ENCODE data around the gene RGS7. TPM values are rescaled to one million over a fixed set of nuclear protein-coding genes. Genes with fewer than 3 reads are reported as not detected.
"Not testable (repeated sequence)": the region's sequence is repeated elsewhere in the genome, so short reads cannot be mapped to it uniquely, and the experiment has no call there.

RGS7 gene
- total and polyA plus RNA-seq, 2 of the 8 experiments (the other 6 are each of a cell fraction or from before 2014, with no cell fraction given) = 1.6 to 3.0 TPM

- H2BK15ac ChIP-seq (ENCODE audit: low read length); H3K79me2 ChIP-seq (ENCODE audit: control insufficient read depth in 1 of 2, insufficient read depth in 2 of 2, low read length in 2 of 2); H4K91ac ChIP-seq (replicated peaks; ENCODE audit: insufficient read length, low read length); H3K27me3 ChIP-seq (replicated peaks in 1 of 4; ENCODE audit: control insufficient read depth in 3 of 4, extremely low read depth in 1 of 4, insufficient read depth in 3 of 4, low read length in 3 of 4); H3K23ac ChIP-seq (ENCODE audit: insufficient read length); H2AFZ ChIP-seq (ENCODE audit: low read length); H2BK20ac ChIP-seq (ENCODE audit: low read length); DNase-seq (ENCODE audit: low read depth in 1 of 2, low spot score in 2 of 2); H3K9ac ChIP-seq (replicated peaks in 1 of 4; ENCODE audit: extremely low read depth in 1 of 4, low read depth in 3 of 4, low read length in 3 of 4); H3K27ac ChIP-seq (ENCODE audit: low read depth, low read length); H3K4ac ChIP-seq (replicated peaks; ENCODE audit: insufficient read length, low read depth, low read length); H2BK5ac ChIP-seq (ENCODE audit: low read depth, low read length); H3K4me2 ChIP-seq (ENCODE audit: insufficient read depth in 1 of 2, low read depth in 2 of 2, low read length in 2 of 2); H3K79me1 ChIP-seq (ENCODE audit: low read depth, low read length); H3K9me3 ChIP-seq (ENCODE audit: insufficient read depth in 2 of 2, low read depth in 1 of 2, low read length in 1 of 2); H2AK5ac ChIP-seq (ENCODE audit: low read depth, low read length); H3K56ac ChIP-seq (replicated peaks; ENCODE audit: insufficient read length, low read depth, low read length); H3K4me3 ChIP-seq (ENCODE audit: extremely low read depth in 1 of 4, insufficient read depth in 2 of 4, low read depth in 3 of 4, low read length in 4 of 4); H3K14ac ChIP-seq (ENCODE audit: insufficient read length); H3K23me2 ChIP-seq (ENCODE audit: low read depth, low read length); H3K36me3 ChIP-seq (ENCODE audit: control insufficient read depth in 2 of 4, insufficient read depth in 4 of 4, low read length in 3 of 4); H3K4me1 ChIP-seq (replicated peaks in 1 of 4; ENCODE audit: control insufficient read depth in 3 of 4, insufficient read depth in 4 of 4, low read length in 3 of 4); H2BK12ac ChIP-seq (ENCODE audit: low read depth, low read length); POLR2A ChIA-PET (ENCODE audit: partially characterized antibody); H4K20me1 ChIP-seq (replicated peaks in 1 of 2; ENCODE audit: control insufficient read depth in 1 of 2, insufficient read depth in 2 of 2, low read length in 2 of 2); H3K18ac ChIP-seq (ENCODE audit: extremely low read depth, low read length); H2BK120ac ChIP-seq (replicated peaks; ENCODE audit: low read depth, low read length); FAIRE-seq; H4K5ac ChIP-seq (ENCODE audit: insufficient read length, low read depth, low read length); H4K8ac ChIP-seq (ENCODE audit: extremely low read depth, insufficient read depth, low read length): not testable (repeated sequence)
- 92% methylated on average over 4 of the region's 7 CpGs; no CpG with 5 or more reads in 1 of the 2 experiments for WGBS, 2 experiments (ENCODE audit: extremely low coverage in 1 of 2, insufficient coverage in 1 of 2, insufficient read length in 1 of 2, insufficient replicate concordance in 2 of 2, low coverage in 1 of 2, low lambda C conversion rate in 2 of 2, missing lambda C conversion rate in 1 of 2)
- CTCF ChIA-PET (ENCODE audit: partially characterized antibody) = interaction anchor here (0.7 to 1.2 kb wide), 3 partner anchors 29 to 71 kb away, joined by 3 to 4 read pairs (median 3); no protein-coding TSS in a partner anchor
These were observed 573.3 kb downstream of the RGS7 start for GRCh38 chr1:240783728-240784137.
